HG03196 (cell line): ENCODE results near the gene CSNK1G3.

Experiments
- ATAC-seq: cut with Tn5 transposase; IDR thresholded peaks from one replicate; pipeline ENCODE4 v1.9.1; 2021; ENCODE audit not compliant: unreplicated experiment

The CSNK1G3 gene

DNA sequence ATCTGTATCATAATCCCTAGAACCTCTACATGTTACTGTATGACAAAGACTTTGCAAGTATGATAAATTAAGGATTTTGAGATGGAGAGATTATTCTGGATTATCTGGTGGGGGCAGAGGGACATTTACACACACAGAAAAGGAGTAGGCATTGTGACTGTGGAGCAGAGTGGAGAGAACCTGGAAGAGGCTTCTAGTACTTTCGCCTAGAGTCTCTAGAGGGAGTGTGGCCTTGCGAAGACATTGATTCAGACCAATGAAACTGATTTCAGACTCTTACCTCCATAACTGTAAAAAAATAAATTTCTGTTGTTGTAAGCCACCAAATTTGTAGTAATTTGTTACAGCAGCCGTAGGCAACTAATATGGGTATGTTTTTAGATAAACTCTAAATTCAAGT is 45.9 kb downstream of the CSNK1G3 start:
- no peak for ATAC-seq

DNA sequence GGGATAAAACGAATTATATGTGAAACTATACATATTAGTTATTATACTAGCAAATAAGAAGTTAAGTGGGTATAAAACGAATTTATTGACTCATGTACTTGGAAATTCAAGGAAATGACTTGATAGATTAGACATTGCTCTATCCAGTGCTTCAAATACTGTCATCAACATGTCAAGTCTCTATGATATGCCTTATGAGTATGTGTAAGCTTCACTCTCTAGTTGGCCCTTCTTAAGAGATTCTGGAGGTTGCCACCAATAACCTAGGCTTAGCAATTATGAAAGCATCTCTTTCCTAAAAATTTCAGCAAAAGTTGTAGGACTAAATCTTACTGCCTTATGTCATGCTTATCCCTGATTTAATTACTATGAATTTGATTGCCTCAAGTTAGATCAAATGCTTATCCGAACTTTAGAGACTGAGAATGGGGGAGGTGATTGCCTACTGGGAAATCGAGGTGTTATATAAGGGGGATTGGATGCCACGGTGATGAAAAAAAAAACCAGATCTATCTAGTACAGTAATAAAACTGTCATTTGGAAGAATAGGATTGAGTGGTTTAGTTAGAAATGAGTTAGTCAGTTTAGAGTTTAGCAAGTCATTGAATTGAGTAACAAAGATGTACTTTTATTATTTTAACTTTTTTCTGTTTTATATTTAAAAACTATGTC is 46.9 kb downstream of the CSNK1G3 start:
- ATAC-seq, result no peak

DNA sequence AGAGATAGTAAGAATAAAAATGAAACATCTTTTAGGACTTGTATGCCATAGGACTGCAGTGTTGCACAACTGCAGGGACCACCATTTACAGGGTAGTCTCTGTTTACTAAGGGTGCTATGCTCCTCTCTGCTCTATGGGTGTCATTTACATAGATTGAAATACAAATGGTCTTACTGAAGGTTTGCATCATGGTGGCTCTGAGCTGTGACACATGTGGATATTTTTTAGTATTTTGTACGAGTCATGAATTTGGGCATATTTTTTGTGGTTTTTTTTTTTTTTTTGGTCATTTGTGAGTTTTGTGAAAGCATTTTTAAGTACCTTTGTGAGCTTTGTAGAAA is 47.4 kb downstream of the CSNK1G3 start:
- ATAC-seq, result no peak

DNA sequence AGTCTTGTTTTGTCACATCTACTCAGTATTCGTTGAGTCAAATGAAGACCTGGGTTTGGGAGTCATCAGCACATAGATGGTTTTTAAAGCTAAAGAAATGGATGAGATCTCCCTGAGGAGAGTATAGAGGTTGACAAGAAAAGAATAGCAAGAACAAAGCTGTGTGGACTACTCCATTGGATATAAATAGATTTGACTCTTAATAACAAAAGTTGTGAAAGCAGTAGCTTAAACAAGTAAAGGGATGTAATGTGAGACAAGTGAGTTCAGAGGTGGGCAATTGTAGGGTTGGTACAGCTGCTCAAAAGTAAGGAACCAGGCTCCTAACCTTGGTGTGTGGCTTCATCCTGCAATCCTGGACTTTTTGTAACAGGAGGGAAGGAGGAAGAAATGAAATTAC is 49.3 kb downstream of the CSNK1G3 start:
- ATAC-seq, result no peak

DNA sequence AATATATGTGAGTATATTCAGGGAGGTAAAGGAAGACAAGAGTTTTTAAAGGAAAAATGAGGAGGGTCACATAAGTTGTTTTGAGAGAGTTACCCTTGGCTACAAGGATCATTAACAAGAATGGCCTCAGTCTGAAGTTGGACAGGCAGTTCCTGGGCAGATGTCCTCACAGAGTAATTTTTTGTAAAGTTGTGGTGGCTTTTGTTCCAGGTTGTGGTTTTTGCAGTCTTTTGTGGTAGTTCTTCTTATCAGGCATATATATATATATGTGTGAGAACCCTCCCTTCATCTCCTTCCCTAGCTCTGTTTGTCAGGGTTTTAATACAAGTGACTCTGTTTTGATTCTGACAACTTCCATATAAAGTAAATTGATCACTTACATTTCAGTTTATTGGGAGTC is 60.0 kb downstream of the CSNK1G3 start:
- no peak for ATAC-seq

DNA sequence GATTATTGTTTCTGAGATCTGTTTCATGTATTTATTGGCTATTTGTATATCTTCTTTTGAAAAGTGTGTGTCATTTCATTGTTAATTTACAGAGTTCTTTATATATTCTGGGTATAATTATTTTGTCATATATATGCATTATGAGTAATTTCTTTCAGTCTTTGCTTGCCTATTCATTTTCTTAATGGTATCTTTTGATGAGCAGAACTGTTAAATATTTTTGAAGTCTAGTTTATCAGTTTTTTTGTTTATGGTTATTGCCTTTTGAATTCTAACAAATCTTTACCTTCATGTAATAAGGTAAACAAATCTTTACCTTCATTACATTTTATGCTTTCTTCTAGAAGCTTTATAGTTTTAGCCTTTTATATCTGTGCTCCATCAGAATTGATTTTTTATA is 66.4 kb downstream of the CSNK1G3 start:
- ATAC-seq, result no peak

DNA sequence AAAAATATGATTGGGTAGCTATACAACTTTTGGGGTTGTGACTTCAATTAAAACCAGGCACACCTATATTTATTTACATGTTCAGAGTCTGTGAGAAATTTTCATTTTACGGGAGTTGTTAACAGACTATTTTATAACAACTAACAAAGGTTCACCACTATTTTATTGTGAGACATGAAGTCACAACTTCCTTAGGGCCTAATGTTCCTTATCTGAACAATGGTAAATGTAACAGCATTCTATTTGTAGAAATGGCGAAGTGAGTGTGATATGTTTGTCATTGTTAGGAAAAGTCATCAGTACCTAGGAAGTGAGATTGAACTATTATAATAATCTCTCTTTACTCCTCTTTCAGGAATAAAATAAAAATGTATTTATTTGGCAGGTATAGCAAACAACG is 67.4 kb downstream of the CSNK1G3 start:
- no peak for ATAC-seq

DNA sequence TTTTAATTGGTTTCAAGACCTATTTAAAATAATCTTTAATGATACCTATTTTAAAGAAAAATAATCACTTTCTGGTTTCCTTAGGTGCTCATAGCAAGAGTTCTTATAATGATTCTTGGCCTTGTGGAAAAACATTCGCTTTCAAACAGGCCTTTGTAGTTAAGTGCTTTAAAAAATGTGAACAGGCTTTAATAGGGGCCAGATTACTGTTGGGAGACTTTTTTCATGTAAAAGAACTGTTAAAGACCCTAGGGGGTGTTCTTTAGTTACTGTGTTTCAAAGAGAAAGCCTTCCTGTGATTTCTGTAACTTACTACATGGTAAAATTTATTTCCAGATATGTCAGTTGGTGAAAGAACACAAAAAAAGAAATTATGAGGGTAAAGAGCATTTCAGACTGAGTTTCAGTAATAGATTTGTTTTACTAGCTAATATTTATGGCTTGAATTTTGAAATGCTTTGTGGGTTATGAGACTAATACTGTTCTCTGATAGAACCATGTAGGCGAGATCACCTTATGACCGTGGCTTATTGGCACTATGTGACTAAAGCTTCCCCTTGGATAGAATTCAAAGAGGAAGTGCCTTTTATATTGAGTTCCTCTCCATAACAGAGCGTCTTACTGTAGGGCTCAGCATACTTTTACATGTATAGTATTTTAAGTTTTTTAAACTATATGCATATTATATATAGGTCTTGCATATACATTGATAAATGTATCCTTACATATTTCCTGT is 70.7 kb downstream of the CSNK1G3 start:
- no peak for ATAC-seq

DNA sequence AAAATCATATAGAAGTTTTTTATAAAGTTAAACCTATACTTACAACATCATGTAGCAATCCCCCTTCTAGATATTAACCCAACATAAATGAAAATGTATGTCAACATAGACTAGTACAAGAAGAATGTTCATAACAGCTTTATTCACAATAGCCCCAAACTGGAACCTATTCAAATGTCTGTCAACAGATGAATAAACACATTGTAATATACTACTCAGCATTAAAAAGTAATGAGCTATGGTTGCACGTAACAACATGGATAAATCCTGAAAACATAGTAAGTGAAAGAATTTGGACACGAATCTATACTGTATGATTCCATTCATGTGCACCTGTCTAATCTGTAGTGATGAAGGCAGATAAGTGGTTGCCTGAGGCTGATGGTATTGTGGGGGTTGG is 73.9 kb downstream of the CSNK1G3 start:
- no peak for ATAC-seq

DNA sequence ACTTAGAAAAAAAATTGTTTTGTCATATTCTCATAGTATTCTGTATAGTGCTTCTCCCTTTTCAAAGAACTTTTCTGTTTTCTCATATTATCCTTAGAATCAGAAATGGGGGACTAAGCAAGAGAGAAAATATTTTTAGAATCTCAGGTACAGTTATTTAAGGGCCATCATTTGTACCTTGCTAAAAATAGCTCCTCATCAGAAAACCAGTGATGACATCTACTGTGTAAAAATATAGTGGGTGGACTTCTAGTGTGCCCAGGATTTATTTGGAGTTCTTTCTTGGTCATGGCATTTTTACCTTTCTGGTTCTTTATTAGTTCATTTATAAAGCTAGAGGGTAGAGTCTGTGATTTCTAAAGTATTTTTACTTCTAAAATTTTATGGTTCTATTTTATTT is 82.5 kb downstream of the CSNK1G3 start:
- ATAC-seq, result no peak

DNA sequence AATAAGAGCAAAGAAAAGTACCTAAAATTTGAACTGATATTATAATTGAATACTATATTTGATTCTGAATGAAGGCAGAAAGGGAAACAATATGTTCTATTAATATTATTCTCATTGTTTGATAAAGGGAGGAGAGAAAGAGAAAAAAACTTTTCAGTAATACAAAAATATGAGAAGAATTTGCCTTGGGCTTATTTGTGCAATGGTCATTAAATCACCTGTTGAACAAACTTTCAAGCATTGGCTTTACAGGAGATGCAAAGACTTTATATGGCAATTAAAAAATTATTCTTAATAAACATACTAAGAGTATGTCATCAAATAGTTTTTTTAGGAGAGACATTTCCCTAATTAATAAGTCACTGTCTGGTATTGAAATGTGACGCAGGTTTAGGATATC is 85.0 kb downstream of the CSNK1G3 start:
- ATAC-seq, result no peak

DNA sequence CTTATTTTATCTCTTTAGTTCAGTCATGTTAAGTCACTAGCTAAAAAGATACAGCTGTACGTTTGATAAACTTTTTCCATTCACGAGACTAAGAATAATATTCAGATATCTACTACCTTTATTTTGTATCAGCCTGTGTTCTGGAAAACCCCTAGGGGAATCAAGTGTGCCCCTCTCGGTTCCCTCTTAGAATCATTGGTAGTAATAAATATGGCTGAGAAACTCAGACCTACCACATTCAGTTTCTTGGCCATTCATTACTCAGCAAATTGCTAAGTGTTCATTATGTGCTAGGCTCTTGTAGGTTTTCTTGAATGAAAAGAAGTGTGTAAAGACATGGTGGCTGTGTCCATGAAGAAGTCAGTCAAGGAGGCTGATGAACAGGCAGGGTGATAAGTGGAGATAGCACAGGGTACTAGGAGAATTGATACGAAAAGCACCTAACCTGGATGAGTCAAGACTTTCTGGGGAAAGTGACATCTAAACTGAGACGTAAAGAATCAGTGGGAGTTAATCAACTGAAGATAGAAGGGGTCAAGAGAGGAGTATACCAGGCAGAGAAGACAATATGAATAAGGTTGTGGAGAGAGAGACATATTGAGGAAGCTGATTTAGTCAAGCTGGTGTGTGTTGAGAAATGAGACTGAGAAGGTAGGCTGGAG is 86.2 kb downstream of the CSNK1G3 start:
- no peak for ATAC-seq

DNA sequence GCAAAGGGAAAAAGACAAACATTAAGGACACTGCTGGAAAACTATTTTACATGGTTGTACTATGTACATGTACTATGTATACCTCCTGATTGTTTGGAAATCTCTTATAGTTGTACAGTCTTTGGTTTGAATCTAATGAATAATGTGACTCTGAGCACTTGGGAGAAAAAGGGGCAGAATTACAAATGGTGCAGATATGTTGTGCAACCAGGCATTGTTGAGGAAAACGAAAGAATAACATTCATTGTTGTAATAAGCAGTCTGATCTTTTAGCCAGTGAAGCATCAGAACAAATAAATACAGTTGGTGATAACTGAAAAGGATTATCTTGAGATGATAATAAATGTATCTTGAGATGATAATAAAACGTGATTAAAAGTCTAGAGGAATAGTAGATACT is 87.2 kb downstream of the CSNK1G3 start:
- no peak for ATAC-seq

DNA sequence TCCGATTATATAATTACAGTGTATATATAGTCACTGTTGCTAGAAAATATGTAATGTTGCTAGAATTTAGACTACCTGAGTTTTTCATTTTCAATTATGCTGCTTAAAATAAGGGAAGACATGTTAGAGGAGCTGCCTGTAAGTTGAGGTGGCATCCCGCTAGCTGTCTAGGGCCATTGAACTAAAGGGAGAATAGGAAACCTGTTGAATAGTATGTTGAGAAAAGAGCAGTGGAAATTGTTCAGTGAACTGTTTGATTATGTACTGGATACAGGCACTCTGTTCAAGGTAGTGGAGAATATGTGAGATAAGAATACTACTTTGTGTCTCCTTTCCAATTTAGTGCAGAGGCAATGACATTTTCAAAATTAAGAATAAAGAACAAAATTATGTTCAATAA is 89.6 kb downstream of the CSNK1G3 start:
- no peak for ATAC-seq

DNA sequence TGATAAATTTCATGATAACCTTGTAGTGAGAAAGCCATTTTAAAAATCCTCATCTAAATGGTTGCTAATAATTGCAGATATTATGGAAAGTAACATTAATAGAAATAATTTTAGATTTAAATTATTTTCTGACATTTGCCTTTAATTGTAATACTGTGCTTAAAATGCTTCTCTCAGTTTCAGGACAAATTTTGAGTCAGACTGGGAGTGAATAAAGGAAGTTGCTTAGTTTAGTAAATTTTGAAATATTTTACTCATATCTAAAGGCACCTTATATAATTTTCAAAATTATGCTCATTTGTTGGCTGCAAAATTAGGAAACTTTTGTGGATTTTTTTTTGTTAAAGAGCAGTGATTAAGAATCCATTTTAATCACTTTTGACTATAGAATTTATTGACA is 93.8 kb downstream of the CSNK1G3 start:
- ATAC-seq, result no peak

DNA sequence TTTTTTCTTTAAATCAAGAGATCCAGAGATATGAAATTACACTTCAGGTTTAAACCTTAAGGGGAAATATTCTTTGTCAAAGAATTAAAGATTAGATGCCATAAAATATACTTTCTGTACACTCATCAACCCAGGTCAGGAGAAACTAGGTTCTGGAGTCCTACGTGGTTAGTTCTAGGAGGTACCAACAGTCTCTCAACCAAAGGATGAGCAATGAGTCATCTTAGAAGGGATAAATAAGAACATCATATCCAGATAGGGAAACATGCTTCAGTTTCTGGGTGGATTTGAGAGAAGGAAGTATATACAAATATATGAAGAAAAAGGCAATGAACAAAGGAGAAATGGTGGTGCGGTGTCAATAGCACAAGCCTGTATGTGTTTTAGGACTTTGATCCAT is 98.2 kb downstream of the CSNK1G3 start:
- ATAC-seq, result no peak

DNA sequence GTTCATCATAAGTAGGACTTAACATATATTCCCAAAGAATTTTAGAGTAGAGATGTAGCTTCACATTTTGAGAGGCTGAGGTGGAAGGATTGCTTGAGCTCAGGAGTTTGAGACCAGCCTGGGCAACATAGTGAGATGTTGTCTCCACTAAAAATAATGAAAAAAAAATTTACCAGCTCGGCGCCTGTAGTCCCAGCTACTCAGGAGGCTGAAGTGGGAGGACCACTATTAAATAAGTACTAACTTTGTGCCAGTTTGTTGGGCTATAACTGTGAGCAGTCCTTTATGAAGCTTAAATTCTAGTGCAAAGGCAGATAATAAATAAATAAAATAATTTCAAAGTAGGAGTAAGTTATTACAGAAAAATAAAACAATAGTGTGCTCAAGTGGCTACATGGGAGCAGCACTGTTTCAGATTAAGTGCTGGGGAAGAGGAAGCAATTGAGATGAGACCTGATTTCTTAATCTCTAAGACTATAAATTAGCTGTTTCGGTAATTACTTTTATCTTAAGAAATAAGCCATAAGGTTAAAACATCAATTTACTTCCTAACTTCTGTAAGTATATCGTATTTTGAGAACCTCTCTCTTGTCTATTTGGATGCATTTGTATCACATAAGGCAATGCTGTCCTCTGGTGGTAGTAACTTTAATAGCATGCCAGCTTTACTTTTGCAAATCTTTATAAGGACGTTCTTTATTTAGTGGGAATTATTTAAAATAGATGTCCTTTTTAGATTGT is 98.9 kb downstream of the CSNK1G3 start:
- ATAC-seq, result peak; percentile 63

DNA sequence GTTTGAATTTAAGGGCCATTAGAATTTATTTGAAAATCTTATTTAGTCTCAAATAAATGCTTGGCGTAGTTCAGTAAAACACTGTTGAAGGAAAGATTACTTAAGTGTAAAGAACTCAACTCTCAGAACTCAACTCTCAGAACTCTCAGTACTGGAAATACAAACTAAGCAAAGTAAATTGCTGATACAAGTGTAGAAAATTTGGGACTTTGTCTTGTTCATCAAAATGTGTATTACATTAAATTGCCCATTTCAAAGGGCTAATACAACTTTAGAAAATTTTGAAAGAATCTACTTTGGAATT is 99.4 kb downstream of the CSNK1G3 start:
- ATAC-seq, result no peak

DNA sequence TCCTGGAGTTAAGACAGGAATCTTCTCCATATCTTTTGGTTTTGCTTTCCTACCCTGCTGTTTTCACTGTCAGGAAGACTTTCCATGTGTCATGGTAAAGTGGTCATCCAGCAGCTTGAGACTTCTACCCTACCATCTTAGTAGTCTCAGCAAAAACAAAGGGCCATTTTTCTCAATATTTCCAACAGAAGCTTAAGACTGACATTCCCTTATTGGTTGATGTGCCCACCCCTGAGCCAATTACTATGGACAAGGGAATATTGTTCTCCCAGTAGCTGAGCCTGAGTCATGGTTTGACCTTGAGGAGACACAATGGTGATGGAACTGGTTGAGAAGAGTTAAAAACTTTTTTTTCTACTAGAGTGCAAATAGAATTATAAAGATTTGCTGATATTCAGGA is 105.6 kb downstream of the CSNK1G3 start:
- ATAC-seq, result no peak

DNA sequence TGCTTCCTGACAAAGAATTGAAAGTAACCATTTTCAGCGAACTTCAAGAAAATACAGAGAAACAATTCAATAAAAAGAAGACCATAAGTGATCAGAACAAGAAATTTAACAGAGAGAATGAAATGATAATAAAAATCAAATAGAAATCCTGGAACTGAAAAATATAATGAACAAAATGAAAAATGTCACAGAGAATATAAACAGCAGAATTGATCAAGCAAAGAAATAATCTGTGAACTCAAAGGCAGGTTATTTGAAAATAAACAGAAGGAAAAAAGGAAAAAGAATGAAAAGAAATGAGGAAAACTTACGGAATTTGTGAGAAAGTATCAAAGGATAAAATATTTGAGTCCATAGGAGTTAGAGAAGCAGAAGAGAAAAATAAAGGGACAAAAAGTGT is 114.1 kb downstream of the CSNK1G3 start:
- ATAC-seq, result no peak

DNA sequence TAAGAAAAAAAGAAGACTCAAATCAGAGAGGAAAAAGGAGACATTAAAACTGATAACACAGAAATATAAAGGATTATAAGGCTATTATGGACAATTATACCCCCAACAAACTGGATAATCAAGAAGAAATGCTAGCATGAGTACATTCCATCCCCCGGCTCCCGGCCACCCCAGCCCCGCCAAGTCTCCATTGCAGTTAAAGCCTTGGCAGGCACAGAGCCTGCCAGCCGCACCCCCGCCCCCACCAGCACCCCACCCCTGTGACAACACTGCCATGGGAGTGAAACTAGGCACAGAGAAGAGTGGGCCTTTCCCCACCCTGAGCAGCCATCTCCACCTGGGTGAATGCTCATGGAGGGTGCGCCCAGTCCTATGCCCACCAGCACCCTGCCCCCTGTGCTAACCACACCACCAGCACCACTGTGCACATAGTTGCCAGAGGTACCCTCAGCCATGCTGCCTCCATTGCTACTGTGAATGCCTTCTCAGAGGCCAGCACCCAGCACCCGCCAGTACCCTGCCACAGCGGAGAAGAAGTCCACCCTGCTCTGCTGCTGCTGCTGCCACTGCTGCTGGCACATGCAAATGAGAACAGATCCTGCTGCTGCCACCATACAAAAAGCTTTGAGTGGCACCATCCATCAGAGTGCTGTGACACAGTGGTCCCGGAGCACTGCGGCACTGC is 117.0 kb downstream of the CSNK1G3 start:
- no peak for ATAC-seq
